CD1c-positive myeloid dendritic cell (primary cell): ENCODE results near the gene MSTO1.
"Not testable (repeated sequence)": the region's sequence is repeated elsewhere in the genome, so short reads cannot be mapped to it uniquely, and the experiment has no call there.

Source experiments
- DNase-seq: peaks from one replicate; pipeline ENCODE4 v3.0.0-alpha.2; 2016; ENCODE audit errors: extremely low spot score

MSTO1 gene

DNA sequence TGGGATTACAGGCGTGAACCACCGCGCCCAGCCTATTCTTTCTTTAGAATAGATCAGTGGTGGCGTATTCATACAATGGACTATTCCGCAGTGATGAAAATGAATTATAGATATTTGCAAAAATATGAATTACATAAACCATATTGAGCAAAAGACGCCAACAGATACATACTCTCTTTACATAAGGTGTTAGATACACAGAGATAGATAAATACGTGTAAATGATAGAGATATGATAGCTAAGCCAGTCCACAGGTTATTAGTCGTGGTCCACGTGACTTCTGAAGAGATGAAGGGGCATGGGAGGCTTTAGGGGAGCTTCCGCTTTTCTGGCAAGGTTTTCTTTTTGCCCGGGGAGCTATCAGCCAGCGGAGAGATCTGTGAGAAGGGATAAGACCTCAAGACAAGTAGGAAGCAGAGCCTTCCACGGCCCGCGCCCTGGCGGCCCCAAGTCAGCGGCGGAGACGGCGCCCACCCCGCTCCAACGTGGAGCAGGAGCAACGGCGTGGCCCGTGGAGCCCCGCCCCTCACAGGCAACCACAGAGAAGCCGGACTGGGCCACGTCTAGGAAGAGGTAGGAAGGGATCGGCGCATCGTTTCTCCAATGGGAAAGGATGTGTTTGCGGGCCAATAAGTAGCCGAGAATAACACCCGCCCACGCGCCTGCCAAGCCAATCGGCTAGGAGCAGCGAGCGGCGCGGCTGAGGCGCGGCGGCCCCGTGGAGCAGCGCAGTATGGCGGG is at the start of gene MSTO1:
MSTO1 (plus strand) TSS at position 704 of the 742 bp plus-strand sequence; CDS start at position 735, 31 bp downstream.
- peak; percentile 98 for DNase-seq

DNA sequence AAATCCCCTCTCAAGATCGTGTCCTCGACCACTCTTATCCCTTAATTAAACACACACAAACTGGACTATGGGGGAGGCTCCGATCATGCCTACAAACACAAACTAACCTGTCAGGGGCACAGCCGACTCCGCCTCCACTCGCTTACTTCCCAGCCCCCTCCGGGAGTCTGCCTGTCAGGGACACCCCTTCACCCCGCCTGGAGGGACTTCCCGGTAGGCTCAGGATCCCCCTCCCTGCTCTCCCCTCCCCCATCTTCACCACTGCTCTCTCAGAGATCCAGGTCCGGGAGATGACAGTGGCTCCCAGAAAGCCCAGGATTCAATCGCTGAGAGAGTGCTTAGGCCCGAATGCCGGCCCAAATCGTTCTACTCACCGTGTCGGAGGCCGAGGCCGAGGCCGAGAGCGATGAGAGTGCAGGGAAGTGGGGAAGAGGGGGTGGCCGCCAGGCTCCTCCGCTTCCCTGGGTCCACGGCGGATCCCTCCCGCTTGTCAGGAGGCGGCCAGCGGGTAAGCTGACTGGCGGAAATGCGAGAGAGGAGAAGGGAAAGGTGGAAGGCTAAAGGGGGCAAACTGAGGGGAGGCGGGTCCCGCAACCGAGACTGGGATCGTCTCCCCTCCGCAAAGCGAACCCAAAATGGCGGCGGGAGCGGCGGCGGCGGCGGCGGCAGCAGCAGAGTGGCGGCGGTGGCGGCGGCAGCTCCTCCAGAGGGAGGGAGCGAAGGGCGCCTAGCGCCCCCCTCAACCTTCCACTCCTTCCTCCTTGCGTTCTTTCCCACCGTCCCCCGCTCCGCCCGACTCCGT is 48.0 kb upstream of the MSTO1 start:
- DNase-seq: not testable (repeated sequence)

DNA sequence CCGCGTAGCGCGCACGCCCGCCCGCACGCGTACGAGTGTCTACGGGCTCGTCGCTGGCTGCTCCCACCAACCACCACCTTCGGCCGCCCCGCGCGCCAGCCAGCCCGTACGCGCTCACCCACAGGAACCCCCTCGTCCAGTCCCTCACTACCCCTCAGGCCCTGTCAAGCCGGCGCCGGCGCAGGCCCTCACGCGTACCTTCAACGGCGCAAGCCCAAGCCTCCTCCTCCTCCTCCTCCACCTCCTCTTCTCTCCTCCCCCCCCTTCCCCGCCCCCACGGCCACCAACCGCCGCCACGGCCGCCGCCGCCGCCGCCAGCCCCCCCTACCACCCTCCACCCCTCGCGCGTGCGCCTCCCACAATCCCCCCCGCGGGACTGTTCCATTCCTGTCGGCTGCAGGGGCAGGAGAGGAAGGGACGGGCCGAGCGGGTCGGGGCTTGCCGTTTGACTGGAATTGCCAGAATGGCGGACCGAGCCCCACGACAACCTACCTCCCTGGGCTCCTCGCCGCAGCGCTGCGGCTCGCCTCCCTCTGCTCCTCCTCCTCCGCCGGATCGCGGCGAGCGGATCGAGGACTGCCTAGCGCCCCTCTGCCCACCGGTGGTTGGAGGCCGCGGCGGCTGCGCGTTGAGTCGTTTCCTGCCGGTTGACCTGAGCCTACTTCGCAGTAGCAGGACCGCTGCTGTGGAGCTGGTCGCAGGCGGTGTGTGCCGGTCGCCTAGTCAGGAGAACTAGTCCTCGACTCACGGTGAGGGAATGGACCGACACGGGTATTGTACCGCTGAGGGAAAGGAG is 47.2 kb upstream of the MSTO1 start, which contains the start of gene ASH1L:
ASH1L (minus strand) TSS at position 223 of the 796 bp plus-strand sequence. CDS start 41,284 bp downstream, outside the sequence.
- DNase-seq: peak; percentile 92

- DNase-seq: peak; percentile 2
These were observed 46.5 kb upstream of the MSTO1 start for GRCh38 chr1:155563377-155564022.

- no peak for DNase-seq
These were observed 39.9 kb upstream of the MSTO1 start for GRCh38 chr1:155569988-155570592.

GRCh38 chr1:155570593-155570990 is 39.4 kb upstream of the MSTO1 start:
- no peak for DNase-seq

GRCh38 chr1:155574077-155574476 is 35.9 kb upstream of the MSTO1 start:
- DNase-seq: no peak

DNA sequence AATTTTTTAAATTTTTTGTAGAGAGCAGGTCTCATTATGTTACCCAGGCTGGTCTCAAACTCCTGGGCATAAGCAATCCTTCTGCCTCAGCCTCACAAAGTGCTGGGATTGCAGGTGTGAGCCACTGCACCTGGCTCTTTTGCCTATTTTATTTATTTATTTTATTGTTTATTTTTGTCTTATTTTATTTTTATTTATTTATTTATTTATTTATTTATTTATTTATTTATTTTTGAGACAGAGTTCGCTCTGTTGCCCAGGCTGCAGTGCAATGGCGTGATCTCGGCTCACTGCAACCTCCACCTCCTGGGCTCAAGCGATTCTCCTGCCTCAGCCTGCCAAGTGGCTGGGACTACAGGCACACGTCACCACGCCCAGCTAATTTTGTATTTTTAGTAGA is 34.4 kb upstream of the MSTO1 start:
- DNase-seq: not testable (repeated sequence)

- not testable (repeated sequence) for DNase-seq
These were observed 26.2 kb upstream of the MSTO1 start for GRCh38 chr1:155583846-155584245.

GRCh38 chr1:155589282-155589681 is 20.7 kb upstream of the MSTO1 start:
- not testable (repeated sequence) for DNase-seq

DNA sequence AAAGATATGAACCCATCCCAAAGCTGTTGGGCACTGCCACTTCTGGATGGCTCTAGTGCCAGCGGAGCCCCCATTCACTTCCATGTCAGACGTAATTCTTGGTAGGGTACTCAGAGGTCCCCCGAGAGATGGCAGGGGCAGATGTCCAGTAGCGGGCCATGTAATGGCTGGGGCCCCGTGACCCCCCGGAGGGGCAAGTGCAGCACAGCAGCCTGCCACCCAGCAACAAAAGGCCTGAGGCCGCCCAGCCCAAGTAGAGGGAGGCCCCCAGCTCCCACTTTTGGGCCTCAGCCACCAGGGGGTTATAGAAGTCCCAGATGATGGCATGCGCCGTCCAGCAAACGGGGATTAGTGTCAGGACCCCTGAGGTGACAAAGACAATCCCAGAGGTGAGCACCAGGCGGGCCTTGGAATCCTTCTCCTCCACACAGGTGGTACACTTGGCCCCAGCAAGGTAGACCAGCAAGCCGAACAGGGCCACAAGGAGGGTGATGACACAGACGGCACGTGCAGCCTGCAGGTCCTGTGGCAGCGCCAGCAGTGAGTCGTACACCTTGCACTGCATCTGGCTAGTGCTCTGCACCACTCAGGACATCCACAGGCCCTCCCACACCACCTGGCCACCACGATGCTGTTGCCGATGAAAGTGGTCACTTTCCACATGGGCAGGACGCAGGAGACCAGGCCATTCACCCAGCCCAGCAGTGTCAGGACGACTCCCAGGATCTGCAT is 19.3 kb upstream of the MSTO1 start:
- not testable (repeated sequence) for DNase-seq

DNA sequence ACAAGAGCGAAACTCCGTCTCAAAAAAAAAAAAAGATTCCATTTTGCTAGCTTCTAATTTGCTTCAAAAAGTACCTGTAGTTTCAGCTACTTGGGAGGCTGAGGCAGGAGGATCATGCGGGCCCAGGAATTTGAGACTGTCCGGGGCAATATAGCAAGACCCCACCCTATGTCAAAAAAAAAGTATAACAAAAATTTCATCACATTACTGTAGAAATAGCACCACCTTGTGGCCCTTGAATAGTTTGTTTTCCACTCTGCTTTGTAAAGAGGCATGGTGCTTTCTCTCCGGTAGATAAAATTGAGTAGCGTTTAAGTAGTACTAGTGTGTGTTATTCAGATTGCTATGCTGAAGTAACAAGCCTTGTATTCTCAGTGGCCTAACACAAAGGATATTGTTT is 18.2 kb upstream of the MSTO1 start:
- DNase-seq: peak; percentile 81

DNA sequence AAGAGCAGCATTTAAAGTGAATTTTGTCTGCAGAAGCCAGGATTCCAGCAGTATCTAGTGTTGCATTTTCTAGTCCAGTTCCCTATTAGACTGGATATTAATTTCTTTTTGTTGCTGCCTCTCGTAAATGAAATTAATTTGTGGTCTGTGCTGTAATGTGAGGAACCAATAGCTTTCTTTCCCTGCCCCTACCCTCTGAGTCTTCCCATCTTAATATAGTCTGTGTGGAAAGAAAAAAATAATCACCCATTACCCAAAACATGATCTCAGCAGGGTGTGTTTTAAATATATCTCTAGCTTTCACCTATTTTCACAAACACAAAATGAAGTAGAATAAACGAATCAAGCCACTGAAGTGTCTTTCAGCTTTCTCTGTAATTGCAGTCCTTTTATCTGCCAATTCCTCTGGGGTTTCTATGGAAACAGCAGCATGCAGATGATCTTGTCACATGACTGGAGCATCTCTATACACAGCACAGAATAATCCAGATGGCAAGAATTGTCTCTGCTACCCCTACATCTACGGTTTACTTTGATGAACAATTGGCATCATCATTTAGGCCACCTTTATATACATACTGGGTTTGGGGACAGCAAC is 14.0 kb upstream of the MSTO1 start:
- not testable (repeated sequence) for DNase-seq

- DNase-seq: no peak
These were observed 13.2 kb upstream of the MSTO1 start for GRCh38 chr1:155596864-155597263.

DNA sequence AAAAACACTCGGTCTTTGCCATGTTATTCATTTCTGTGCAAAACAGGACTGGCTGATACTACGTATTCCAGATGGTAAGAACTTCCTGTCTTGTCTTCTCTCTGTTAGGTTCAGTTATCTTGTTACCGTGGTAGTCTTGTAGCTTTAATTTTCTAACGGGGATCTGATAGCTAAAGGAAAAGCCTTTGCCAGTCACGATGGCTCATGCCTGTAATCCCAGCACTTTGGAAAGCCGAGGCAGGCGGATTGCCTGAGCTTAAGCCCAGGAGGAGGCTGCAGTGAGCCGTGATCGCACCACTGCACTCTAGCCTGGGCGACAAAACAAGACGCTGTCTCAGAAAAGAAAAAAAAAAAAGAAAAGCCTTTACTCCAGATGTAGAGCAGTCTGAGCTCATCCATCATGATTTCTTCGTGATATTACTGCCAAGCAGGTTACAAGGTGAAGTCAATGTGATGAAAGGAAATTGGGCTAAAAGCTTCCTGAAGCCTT is 11.1 kb upstream of the MSTO1 start:
- no peak for DNase-seq

DNA sequence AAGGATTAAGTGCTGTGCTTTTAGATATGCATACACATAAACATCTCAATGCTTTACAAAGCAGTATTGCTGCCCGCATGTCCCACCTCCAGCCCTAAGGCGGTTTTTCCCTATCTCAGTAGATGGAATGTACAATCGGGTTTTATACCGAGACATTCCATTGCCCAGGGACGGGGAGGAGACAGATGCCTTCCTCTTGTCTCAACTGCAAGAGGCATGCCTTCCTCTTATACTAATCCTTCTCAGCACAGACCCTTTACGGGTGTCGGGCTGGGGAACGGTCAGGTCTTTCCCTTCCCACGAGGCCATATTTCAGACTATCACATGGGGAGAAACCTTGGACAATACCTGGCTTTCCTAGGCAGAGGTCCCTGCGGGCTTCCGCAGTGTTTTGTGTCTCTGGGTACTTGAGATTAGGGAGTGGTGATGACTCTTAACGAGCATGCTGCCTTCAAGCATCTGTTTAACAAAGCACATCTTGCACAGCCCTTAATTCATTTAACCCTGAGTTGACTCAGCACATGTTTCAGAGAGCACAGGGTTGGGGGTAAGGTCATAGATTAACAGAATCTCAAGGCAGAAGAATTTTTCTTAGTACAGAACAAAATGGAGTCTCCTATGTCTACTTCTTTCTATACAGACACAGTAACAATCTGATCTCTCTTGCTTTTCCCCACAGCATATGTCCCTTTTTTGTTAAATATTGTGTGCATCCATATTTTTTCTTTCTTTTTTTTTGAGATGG is 10.0 kb upstream of the MSTO1 start:
- not testable (repeated sequence) for DNase-seq

DNA sequence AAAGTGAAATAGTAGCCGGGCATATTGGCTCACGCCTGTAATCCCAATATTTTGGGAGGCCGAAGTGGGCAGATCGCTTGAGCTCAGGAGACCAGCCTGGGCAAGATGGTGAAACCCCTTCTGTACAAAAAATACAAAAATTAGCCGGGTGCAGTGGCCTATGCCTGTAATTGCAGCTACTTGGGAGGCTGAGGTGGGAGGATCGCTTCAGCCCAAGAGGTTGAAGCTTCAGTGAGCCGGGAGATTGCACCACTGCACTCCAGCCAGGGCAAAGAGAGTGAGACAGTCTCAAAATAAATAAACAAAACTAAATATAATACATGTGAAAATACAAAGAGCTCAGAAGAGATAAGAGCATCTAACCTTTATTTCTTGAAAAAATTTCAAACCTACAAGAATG is 2.3 kb upstream of the MSTO1 start:
- no peak for DNase-seq

DNA sequence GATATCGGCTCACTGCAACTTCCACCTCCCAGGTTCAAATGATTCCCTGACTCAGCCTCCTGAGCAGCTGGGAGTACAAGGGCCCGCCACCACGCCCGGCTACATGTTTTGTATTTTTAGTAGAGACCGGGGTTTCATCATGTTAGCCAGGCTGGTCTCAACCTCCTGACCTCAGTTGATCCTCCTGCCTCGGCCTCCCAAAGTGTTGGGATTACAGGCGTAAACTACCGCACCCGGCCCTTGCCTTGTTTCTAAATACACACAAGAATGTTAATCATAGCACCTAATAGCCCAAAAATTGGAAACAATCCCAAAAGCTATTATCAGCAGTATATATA is 1.2 kb upstream of the MSTO1 start:
- DNase-seq: no peak

DNA sequence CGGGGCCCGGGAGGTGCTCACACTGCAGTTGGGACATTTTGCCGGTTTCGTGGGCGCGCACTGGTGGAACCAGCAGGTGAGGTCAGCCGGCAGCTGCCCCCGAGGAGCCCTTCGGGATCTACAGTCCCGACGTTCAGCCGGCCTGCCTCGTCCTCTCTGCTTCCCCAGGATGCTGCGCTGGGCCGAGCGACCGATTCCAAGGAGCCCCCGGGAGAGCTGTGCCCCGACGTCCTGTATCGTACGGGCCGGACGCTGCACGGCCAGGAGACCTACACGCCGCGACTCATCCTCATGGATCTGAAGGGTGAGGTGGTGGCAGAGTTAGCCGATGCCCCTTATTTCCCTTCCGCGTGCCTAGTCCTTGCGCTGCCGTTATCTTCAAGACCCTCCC is 234 bp downstream of the MSTO1 start:
- not testable (repeated sequence) for DNase-seq
